NB4 (cell line): Measurements from ENCODE around the gene VPS4A.

Experiments used
- MYC ChIP-seq: IDR thresholded peaks from 2 replicates; pipeline ENCODE4 v1.6.1; 2011; ENCODE audit warnings: low read depth, low read length
- POLR2A ChIP-seq: IDR thresholded peaks from 2 replicates; pipeline ENCODE4 v1.6.1; 2011; ENCODE audit warnings: mild to moderate bottlenecking; ENCODE audit not compliant: insufficient read length; ENCODE audit errors: extremely low read depth
- TF ChIP-seq, protein P1 (sequence below): IDR thresholded peaks from one replicate; pipeline ENCODE4 v1.5.1; 2012; ENCODE audit warnings: low read depth, low read length
- TF ChIP-seq, protein P2 (sequence below): IDR thresholded peaks from 2 replicates; pipeline ENCODE4 v1.6.1; 2011; ENCODE audit warnings: low read depth, low read length

DNA sequence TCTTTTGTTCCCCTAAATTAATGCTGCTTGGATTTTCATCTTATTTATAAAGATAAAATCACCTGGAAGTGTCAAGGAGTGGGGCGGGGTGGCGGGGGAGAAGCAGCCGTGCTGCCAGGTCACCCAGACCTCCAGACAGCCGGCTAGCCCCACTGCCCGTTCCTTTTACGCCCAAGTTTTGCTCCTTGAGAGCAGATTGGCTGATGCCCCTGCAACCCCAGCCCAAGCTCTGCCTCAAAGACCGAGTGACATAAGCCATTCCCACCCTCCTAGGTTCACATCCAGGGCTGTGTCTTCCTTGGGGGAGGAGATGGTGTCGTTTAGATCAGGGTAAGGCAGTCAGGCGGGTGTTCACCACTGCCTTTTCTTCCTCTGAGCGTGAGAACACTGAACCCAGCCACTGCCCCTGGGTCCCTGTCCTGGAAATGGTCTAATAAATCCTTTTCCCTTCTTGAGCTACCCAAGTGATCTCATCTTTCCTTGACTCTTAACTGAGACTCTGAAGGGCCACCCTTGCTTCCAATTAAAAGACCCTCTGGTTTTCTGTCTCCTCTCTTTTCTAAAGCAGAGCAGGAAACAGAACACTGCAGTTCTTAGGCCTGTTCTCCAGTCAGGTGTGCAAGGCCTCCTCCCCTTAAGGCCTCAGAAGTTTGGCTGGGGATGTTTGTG lies 13.6 kb downstream of the VPS4A start:
- TF ChIP-seq, protein P1, sequence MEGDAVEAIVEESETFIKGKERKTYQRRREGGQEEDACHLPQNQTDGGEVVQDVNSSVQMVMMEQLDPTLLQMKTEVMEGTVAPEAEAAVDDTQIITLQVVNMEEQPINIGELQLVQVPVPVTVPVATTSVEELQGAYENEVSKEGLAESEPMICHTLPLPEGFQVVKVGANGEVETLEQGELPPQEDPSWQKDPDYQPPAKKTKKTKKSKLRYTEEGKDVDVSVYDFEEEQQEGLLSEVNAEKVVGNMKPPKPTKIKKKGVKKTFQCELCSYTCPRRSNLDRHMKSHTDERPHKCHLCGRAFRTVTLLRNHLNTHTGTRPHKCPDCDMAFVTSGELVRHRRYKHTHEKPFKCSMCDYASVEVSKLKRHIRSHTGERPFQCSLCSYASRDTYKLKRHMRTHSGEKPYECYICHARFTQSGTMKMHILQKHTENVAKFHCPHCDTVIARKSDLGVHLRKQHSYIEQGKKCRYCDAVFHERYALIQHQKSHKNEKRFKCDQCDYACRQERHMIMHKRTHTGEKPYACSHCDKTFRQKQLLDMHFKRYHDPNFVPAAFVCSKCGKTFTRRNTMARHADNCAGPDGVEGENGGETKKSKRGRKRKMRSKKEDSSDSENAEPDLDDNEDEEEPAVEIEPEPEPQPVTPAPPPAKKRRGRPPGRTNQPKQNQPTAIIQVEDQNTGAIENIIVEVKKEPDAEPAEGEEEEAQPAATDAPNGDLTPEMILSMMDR, result no peak
- TF ChIP-seq MYC (no peak), POLR2A (no peak)
- TF ChIP-seq, protein P2, sequence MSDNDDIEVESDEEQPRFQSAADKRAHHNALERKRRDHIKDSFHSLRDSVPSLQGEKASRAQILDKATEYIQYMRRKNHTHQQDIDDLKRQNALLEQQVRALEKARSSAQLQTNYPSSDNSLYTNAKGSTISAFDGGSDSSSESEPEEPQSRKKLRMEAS, result no peak
